GM10266 (cell line): ENCODE measurements around the gene REC114.

Experiments
- DNase-seq: peaks from one replicate; pipeline ENCODE4 v3.0.0; 2012; ENCODE audit errors: extremely low spot score
- TF ChIP-seq, protein P1 (sequence below): IDR thresholded peaks from 2 replicates; pipeline ENCODE4 v1.5.1; 2012; ENCODE audit warnings: mild to moderate bottlenecking, low read depth; ENCODE audit not compliant: control insufficient read depth, insufficient read depth; ENCODE audit errors: missing control alignments

The REC114 gene

DNA sequence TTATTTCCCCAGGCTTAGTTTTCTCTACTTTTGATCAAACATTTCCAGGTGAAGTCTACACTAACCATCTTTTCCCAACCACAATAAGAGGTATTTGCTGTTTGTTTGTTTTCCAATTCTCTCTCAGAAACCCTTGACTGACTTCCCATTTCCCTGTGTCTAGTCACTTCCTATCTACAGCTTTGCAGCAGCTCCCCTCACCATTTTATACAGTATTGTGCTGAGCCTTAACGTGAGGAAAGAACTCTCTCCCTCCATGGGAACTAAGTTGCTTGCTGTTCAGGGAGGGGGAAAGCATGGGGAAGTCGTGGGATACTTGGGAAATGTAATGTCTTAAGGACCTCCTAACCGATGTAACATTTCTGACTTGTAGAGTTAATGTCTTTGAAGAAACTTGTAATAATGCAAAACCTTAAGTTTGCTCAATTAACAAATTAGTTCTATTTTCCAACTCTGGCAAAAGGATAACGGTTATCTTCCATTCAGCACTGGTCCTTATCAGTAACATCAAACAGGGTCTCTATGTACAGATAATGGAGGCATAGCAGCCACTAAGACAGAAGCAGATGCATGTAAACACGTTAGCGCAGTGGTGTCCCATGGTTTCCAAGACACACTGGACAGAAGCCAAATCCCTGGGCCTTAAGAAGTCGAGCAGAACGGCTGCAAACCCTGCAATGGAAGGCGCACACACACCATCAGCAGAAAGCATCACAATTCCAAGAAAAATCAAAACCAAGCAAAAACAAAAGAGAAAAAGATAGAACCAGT, 150.5 kb downstream of the REC114 start:
- TF ChIP-seq, protein P1, sequence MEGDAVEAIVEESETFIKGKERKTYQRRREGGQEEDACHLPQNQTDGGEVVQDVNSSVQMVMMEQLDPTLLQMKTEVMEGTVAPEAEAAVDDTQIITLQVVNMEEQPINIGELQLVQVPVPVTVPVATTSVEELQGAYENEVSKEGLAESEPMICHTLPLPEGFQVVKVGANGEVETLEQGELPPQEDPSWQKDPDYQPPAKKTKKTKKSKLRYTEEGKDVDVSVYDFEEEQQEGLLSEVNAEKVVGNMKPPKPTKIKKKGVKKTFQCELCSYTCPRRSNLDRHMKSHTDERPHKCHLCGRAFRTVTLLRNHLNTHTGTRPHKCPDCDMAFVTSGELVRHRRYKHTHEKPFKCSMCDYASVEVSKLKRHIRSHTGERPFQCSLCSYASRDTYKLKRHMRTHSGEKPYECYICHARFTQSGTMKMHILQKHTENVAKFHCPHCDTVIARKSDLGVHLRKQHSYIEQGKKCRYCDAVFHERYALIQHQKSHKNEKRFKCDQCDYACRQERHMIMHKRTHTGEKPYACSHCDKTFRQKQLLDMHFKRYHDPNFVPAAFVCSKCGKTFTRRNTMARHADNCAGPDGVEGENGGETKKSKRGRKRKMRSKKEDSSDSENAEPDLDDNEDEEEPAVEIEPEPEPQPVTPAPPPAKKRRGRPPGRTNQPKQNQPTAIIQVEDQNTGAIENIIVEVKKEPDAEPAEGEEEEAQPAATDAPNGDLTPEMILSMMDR: no peak
- no peak for DNase-seq

DNA sequence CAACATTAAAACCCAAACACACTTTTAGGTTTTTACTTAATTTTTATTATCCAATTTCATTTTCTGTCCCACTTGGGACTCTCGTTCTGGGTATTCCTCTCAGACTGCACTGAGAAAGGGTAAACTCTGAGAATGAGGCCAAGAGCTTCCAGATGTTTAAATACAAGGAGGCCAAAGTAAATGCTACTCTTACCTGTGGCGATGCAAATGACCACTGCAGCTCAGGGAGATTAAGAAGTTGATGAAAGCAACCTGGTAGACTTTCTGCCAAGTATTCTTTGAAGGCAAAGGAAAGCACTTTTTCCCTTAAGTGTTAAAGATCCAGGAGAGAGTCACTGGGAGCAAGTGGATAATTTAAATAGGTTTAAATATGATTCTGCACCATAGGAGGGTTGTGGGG, 151.1 kb downstream of the REC114 start:
- TF ChIP-seq, protein P1: no peak
- DNase-seq: no peak

DNA sequence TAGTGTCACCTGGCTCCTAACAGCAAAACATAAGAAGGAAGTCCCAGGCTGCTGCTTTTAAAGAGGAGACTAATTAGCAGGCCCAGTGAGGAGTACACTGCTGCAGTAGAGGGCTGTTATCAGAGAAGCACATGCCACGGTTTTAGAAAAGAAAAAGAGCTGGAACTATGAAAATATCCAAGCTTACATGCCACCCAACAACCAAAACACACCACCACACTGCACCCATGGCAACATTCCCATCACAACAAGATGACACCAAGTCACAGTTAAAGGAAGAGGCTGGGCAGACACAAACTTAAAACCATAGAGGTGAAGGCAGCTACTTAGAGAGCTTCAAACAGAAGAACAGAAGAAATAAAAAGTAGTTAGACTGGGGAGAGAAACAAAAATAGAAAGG, 153.2 kb downstream of the REC114 start:
- DNase-seq: no peak
- TF ChIP-seq, protein P1: no peak

DNA sequence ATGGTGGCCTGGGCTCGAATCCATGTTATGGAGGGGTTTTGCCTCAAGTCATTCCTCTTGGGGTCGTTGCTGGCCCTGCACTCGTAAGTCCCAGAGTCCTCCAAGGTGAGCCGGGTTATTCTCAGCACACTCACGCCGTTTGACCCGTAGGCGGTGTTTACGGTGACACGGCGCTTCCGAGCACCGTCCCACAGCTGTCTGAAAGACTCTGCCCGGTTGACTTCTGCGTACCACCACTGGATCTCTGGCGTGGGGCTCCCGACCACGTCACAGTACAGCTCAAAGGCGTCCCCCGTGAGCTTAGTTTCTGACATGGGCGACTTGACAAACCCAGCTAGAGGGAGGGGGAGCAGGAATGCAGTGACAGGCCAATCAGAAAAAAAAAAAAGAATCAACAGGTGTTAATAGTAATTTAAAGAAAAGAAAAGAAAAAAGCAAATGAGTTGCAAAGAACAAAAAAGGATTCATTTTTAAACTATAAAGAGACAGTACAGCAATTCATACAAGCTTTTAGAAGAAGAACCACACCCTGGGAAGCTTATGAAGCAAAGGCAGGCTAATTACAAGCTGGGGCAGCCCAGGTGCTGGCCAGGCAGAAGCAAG, 154.2 kb downstream of the REC114 start:
- TF ChIP-seq, protein P1: no peak
- no peak for DNase-seq

DNA sequence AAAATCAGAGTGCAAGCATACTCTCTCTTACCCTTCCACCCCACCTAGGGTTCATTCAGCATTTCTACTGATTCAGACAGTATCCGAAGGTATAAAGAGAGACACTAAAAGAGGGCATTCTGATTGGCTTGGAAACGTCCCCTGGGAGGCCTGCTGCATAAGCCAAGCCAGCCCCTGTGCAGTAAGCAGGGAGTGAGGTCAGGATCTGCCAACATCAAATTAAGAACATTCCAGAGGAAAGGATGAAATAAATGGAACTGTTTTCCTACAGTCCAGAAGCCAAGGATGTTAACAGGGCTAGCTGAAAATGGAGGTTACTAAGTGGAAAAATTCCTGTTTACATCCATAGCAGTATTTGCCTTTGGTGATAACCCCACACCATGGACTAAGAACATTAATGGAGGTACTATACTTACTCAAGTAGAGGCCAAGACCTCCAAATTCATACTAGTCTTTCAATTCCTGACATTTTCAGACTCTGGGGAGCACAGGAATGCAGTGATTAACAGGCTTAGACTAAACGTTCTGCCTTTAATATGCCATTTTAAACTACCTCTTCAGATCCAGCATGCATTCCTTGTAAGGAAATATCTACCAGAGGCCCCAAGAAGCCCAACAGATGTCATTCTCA, 155.7 kb downstream of the REC114 start:
- TF ChIP-seq, protein P1: no peak
- DNase-seq: no peak

DNA sequence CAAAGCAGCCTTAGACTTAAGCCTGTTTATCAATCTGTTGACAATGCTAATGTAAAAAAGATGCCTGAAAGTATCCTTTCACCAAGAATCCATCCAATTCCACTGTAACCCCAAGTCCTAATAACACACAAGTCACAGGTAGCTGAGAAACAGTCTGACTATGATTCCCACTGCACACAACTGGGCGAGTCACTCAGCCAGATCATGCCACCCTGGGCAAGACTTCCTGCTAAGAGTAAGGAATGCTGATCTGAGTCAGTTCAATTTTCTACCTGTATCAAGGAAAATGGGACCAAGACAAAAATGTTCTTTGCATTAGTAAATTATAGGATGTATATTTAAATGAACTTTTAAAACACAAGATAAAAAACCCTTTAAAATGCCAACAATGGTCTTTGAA, 157.0 kb downstream of the REC114 start:
- TF ChIP-seq, protein P1: no peak

DNA sequence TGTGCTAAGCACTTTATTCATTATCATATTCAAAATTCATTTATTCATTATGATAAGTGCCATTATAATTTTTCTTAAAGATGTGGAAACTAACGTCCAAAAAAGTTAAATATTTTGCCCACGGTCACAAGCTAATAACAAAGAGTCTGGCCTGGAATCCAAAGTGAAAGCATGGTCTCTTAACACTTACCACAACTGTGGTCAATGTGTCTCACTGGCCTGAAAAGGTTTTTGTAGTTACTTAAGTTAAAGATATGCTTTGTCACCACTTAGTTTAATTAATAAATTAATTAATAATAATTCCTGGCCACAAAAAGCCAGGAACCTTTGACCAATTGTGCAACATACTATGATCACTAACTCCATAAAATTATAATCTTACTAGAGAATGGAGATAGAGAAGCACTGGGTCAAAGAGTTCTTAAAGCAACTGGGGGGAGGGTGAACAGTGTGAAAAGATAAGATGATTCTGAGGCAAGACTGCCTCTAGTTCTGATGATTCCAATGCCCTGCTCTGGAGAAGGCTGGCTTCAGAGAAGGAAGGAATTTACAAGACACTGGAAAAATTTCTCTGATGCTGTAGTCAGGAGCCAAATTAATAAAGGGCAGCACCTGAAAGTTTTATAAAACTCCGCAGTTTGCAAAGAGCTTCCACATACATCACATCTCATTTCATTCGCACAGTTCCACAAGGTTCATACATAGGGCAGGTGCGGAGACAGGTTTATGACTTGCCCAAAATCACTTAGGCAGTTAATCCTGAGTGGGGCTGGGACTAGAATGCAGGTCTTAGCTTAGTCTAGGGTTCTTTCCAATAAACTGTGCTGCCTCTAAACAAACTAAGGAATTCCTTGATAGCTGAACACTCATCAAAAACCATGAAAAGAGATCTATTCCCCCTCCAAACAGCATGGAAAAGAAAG, 157.7 kb downstream of the REC114 start:
- DNase-seq: no peak
- TF ChIP-seq, protein P1: no peak

More for the DNA sequence above, 157.0 kb downstream of the REC114 start:
- DNase-seq: no peak
